ACC112 (cell line): ENCODE data around the gene GJD2.

Experiments
- H2AFZ ChIP-seq: fragments of 200-600 bp; sonication (generic); one replicate; pipeline ENCODE4 v1.6.0; 2017; ENCODE audit warnings: antibody characterized with exemption, low read length; ENCODE audit not compliant: unreplicated experiment
- H3K27ac ChIP-seq: fragments of 200-600 bp; sonication (generic); 2 replicates; pipeline ENCODE4 v1.5.1; 2014; ENCODE audit warnings: low read depth, mild to moderate bottlenecking, antibody characterized with exemption, low read length, moderate library complexity
- H3K27me3 ChIP-seq: fragments of 200-600 bp; sonication (generic); 2 replicates; pipeline ENCODE4 v1.6.1; 2014; ENCODE audit warnings: mild to moderate bottlenecking, antibody characterized with exemption, low read length, moderate library complexity, mixed read lengths; ENCODE audit not compliant: insufficient read depth
- H3K36me3 ChIP-seq: fragments of 200-600 bp; sonication (generic); 2 replicates; pipeline ENCODE4 v1.6.1; 2016; ENCODE audit warnings: mild to moderate bottlenecking, antibody characterized with exemption, low read length, moderate library complexity, mixed read lengths; ENCODE audit not compliant: insufficient read depth
- H3K4me1 ChIP-seq: fragments of 200-600 bp; sonication (generic); one replicate; pipeline ENCODE4 v1.6.1; 2016; ENCODE audit warnings: low read length, mixed read lengths; ENCODE audit not compliant: insufficient read depth, unreplicated experiment, control insufficient read depth
- H3K4me3 ChIP-seq: fragments of 200-600 bp; sonication (generic); 2 replicates; pipeline ENCODE4 v1.5.1; 2014; ENCODE audit warnings: mild to moderate bottlenecking, low read depth, low read length
- H3K79me2 ChIP-seq: fragments of 200-600 bp; sonication (generic); one replicate; pipeline ENCODE4 v1.6.0; 2016; ENCODE audit warnings: low read length; ENCODE audit not compliant: control insufficient read depth, unreplicated experiment, insufficient read depth

GJD2 gene

DNA sequence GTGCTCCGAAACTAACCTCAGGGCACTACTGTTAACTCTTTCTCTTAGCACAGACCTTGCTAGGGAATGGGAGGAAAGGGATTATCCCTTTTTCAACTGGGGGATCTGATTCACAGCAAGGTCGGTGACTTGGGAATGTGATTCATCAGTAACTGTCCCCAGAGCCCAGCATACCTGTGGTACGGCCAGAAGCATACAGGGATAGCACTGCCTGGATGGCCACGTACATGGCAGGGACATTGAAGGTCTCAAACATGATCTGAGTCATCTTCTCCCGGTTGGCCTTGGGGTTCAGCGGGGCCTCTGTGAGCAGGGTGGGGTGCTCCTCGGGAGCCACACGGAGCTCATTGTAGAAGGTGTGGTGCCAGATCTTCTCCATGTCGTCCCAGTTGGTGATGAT is 38.3 kb upstream of the GJD2 start:
- no peaks in the 10 kb centered on the region for H3K36me3 ChIP-seq
- H3K27ac ChIP-seq: no peak overlapping the region
- peaks cover 88% of the 10 kb centered on the region for H3K27me3 ChIP-seq
- H3K4me1 ChIP-seq: peaks cover 5% of the 10 kb centered on the region
- no peak overlapping the region for H2AFZ ChIP-seq
- H3K4me3 ChIP-seq: no peak overlapping the region
- no peaks in the 10 kb centered on the region for H3K79me2 ChIP-seq

DNA sequence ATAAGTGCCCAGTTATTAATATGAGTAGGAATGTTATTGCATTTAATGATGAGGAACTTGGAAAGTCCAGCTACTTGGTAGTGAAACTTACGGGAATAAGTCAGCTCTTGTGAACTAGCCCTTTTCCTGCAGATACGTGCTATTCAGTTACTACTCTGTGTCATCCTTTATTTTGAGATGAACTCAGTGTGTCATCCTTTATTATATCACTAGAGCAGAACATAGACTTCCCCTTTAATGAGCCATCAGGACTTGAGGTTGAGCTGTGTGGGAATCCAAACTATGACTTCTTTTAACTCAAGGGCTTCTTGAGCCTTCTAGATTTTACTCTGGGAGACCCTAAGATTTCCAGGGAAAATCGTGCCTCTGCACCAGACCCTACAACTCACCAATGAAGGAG is 36.9 kb upstream of the GJD2 start:
- H2AFZ ChIP-seq: no peak overlapping the region
- peaks cover 5% of the 10 kb centered on the region for H3K4me1 ChIP-seq
- no peaks in the 10 kb centered on the region for H3K79me2 ChIP-seq
- no peak overlapping the region for H3K4me3 ChIP-seq
- H3K27me3 ChIP-seq: peaks cover 88% of the 10 kb centered on the region
- H3K27ac ChIP-seq: no peak overlapping the region
- H3K36me3 ChIP-seq: no peaks in the 10 kb centered on the region

DNA sequence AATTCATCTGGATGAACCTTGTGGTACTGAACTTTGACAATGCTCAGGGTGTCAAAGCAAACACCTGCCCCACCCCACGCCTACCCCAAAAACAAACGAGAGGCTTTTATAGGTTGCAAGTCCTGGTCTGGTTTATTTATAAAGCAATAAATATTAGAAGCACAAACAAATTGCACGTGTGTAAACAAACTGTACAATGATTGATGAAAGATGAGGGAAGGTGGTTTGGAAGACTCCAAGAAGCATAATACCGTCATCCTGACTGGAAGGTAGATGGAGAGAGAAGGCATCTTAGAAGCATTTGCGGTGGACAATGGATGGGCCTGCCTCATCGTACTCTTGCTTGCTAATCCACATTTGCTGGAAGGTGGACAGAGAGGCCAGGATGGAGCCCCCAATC is 35.3 kb upstream of the GJD2 start:
- peaks cover 91% of the 10 kb centered on the region for H3K27me3 ChIP-seq
- no peak overlapping the region for H3K4me3 ChIP-seq
- no peak overlapping the region for H2AFZ ChIP-seq
- no peaks in the 10 kb centered on the region for H3K4me1 ChIP-seq
- H3K79me2 ChIP-seq: no peaks in the 10 kb centered on the region
- no peaks in the 10 kb centered on the region for H3K36me3 ChIP-seq
- no peak overlapping the region for H3K27ac ChIP-seq

DNA sequence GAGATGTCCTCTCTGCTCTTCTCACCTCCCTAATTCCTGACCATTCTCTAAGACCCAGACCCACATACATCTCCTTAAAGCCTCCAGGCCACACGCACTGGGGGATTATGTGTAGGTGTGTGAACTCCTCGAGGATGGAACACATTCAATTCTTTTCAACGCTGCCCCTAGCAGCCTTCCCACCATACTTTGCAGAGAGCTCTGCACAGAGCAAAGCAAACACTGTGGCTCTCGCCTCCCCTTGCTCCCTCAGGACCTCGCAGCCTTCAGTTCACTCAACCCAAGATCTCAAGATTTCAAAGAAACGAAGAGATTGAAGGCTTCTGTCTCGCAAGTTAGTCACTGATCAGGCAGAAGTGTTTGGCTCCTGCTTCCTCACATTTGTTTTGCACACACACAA is 34.5 kb upstream of the GJD2 start:
- no peak overlapping the region for H3K27ac ChIP-seq
- H3K4me1 ChIP-seq: no peaks in the 10 kb centered on the region
- no peak overlapping the region for H3K4me3 ChIP-seq
- no peaks in the 10 kb centered on the region for H3K79me2 ChIP-seq
- H2AFZ ChIP-seq: no peak overlapping the region
- H3K27me3 ChIP-seq: peaks cover 91% of the 10 kb centered on the region
- H3K36me3 ChIP-seq: no peaks in the 10 kb centered on the region

DNA sequence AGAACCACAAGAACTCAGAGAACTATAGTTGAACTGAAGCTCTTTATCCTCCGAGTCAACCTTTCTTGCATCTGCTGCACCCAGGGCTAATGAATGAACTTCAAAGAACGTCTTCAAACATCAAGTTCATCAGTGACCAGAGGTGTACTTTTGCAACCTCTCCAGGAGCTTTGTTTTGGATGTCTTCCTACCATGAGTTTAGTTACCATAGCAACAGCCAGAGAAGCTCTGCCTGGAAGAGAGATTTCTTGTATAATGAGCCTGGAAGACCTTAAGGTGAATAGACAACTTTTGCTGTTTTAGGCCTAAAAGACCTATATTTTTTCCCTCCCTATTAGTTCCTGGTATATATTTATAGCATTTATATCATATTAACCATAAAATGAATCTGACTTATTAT is 31.4 kb upstream of the GJD2 start:
- Histone ChIP-seq H3K36me3 (no peaks in the 10 kb centered on the region), H3K4me1 (no peaks in the 10 kb centered on the region), H2AFZ (no peak overlapping the region), H3K4me3 (no peak overlapping the region), H3K27me3 (peaks cover 87% of the 10 kb centered on the region), H3K79me2 (no peaks in the 10 kb centered on the region), H3K27ac (no peak overlapping the region)

DNA sequence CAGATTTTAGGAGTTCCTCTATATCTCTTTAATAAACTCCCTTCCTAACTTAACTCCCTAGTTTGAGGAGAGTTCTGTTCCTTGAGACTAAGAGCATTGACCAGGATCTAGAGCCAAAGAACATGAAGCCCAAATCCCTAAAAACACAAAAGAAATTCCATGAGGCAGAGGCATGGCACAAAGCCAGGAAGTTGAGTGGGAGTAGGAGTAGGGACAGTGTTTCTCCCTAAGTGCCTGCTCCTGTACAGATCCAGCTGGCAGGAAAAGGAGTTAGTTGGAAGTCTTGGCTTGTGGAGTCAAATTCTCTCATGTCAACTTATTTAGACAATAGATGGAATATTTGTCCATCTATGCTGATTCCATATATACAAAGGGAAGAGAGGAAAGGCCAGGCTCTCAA is 29.2 kb upstream of the GJD2 start:
- H3K36me3 ChIP-seq: no peaks in the 10 kb centered on the region
- no peak overlapping the region for H2AFZ ChIP-seq
- H3K27ac ChIP-seq: no peak overlapping the region
- H3K27me3 ChIP-seq: peaks cover 77% of the 10 kb centered on the region
- no peaks in the 10 kb centered on the region for H3K79me2 ChIP-seq
- no peaks in the 10 kb centered on the region for H3K4me1 ChIP-seq
- H3K4me3 ChIP-seq: no peak overlapping the region

DNA sequence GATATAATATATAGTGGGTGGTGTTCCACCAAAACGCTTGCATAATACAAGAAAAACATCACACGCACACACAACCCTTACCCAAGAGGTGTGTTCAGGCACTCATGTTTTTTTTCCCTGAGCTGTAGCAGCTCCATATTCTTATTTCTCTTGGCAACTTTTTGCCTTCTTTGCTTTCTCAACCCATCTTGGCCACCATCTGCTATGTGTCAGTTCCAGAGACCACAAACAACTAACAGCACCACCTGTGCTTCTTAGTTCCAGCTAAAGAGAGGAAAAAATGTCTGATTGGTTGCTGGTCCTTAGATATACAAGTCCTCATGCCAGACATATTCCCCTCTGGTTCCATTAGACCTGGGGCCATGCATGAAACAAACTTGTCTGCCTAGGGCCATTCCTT is 28.6 kb upstream of the GJD2 start:
- Histone ChIP-seq H3K79me2 (no peaks in the 10 kb centered on the region), H3K4me3 (no peak overlapping the region), H3K36me3 (no peaks in the 10 kb centered on the region), H3K4me1 (no peaks in the 10 kb centered on the region), H3K27me3 (peaks cover 72% of the 10 kb centered on the region), H3K27ac (no peak overlapping the region), H2AFZ (no peak overlapping the region)

DNA sequence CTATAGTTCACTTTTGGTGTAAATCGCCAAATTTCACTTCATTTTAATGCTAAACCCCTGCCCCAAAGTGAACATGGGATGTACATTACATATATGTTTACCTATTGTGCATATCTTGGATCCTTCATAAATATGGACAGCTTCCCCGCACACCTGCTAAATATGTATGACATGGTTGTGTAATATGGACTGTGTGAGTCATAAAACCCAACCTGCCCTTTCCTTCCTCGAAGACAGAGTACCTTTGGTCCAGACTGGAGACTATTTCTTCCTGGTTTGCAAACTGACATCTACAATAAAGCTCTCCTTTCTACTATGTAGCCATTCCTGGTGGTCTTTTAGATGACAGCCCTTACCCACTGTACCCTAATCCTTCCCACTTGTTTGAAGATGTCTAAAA is 28.1 kb upstream of the GJD2 start:
- Histone ChIP-seq H3K4me3 (no peak overlapping the region), H3K27ac (no peak overlapping the region), H3K79me2 (no peaks in the 10 kb centered on the region), H2AFZ (no peak overlapping the region), H3K36me3 (no peaks in the 10 kb centered on the region), H3K4me1 (no peaks in the 10 kb centered on the region), H3K27me3 (peaks cover 67% of the 10 kb centered on the region)

DNA sequence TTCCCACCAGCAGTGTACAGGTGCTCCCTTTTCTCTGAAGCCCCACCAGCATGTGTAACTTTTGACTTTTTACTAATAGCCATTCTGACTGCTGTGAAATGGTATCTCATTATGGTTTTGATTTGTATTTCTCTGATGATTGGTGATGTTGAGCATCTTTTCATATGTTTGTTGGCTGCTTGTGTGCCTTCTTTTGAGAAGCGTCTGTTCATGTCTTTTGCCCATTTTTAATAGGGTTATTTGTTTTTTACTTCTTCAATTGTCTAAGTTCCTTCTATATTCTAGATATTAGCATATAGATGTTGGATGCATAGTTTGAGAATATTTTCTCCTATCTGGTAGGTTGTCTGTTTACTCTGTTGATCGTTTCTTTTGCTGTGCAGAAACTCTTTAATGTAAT is 25.9 kb upstream of the GJD2 start:
- no peak overlapping the region for H3K4me3 ChIP-seq
- H3K27ac ChIP-seq: no peak overlapping the region
- no peak overlapping the region for H2AFZ ChIP-seq
- H3K36me3 ChIP-seq: no peaks in the 10 kb centered on the region
- H3K79me2 ChIP-seq: no peaks in the 10 kb centered on the region
- no peaks in the 10 kb centered on the region for H3K4me1 ChIP-seq
- peaks cover 54% of the 10 kb centered on the region for H3K27me3 ChIP-seq

DNA sequence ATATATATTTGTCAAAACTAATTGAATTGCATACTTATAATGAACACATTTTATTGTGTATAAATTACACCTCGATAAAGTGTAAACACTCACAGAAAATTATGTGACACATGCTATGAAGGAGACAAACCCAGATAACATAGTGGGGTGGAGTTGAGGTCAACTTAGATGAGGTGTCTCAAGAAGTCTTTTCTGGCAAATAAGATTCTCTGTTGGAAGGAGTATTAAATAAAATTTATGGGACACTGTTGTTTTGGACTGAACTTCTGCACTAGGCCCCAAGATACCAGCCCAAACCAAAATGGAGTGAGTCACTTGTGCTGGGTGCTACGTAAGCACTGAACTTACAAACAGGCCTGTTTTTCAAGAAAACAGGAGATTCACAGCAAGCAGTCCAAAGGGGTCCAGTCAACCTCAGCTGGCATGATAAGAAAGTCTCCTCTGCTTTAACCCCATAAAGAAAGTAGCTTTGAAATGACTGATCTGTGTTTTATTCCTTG is 21.9 kb upstream of the GJD2 start:
- Histone ChIP-seq H3K27ac (no peak overlapping the region), H3K4me3 (no peak overlapping the region), H3K79me2 (no peaks in the 10 kb centered on the region), H3K4me1 (no peaks in the 10 kb centered on the region), H3K36me3 (no peaks in the 10 kb centered on the region), H3K27me3 (peaks cover 54% of the 10 kb centered on the region), H2AFZ (no peak overlapping the region)

DNA sequence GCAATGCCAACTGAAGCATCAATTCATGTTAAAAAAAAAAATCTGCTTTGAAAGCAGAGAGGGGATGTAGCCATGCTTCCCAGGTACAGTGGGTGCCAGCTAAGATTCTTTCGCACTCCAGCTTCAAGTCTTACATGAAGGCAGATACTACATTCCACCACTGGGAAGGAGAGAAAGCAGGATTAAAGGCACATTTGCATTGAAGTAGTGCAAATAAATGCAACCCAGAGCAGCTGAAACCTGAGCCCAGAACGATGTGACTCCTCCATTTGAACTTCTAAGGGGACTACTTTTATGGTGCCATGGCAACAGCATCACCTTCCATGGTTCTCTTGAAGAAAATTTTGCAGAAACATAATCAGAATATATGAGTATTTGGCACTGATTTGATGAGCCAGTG is 19.1 kb upstream of the GJD2 start:
- Histone ChIP-seq H3K36me3 (no peaks in the 10 kb centered on the region), H3K4me3 (no peak overlapping the region), H3K27ac (no peak overlapping the region), H3K27me3 (peaks cover 56% of the 10 kb centered on the region), H3K4me1 (no peaks in the 10 kb centered on the region), H3K79me2 (no peaks in the 10 kb centered on the region), H2AFZ (no peak overlapping the region)
